H9 (cell line): ENCODE results near the gene CDH18. TPM values are rescaled to one million over a fixed set of nuclear protein-coding genes. Genes with fewer than 3 reads are reported as not detected.

ENCODE experiments used
- DNase-seq: peaks from one replicate; pipeline ENCODE4 v3.0.0-alpha.2; 2017
- H2AFZ ChIP-seq: one replicate; pipeline ENCODE4 v1.6.1; 2013; ENCODE audit warnings: mild to moderate bottlenecking, low read length, control low read depth, moderate library complexity
- H2AK5ac ChIP-seq: 2 replicates; pipeline ENCODE4 v1.6.1; 2013; ENCODE audit warnings: low read length, control low read depth, mixed read lengths; ENCODE audit not compliant: insufficient read length
- H2BK120ac ChIP-seq: one replicate; pipeline ENCODE4 v1.6.1; 2013; ENCODE audit warnings: low read depth, mild to moderate bottlenecking, low read length, control low read depth, inconsistent platforms; ENCODE audit not compliant: poor library complexity, severe bottlenecking
- H2BK12ac ChIP-seq: 2 replicates; pipeline ENCODE4 v1.6.1; 2013; ENCODE audit warnings: low read length, control low read depth, mixed read lengths, low read depth; ENCODE audit not compliant: insufficient read length
- H2BK15ac ChIP-seq: 2 replicates; pipeline ENCODE4 v1.6.1; 2013; ENCODE audit warnings: low read depth, low read length, control low read depth
- H2BK20ac ChIP-seq: one replicate; pipeline ENCODE4 v1.6.1; 2013; ENCODE audit warnings: low read depth, mild to moderate bottlenecking, low read length, control low read depth, inconsistent platforms; ENCODE audit not compliant: poor library complexity, severe bottlenecking
- H2BK5ac ChIP-seq: 2 replicates; pipeline ENCODE4 v1.6.1; 2013; ENCODE audit warnings: low read length, control low read depth, mixed read lengths; ENCODE audit not compliant: insufficient read length
- H3K14ac ChIP-seq: 2 replicates; pipeline ENCODE4 v1.6.1; 2013; ENCODE audit warnings: low read length, control low read depth; ENCODE audit not compliant: insufficient read depth
- H3K18ac ChIP-seq: 2 replicates; pipeline ENCODE4 v1.6.1; 2013; ENCODE audit warnings: low read depth, mild to moderate bottlenecking, mixed read lengths, low read length, control low read depth; ENCODE audit not compliant: insufficient read length
- H3K23ac ChIP-seq: 2 replicates; pipeline ENCODE4 v1.6.1; 2013; ENCODE audit warnings: low read length, control low read depth, mixed read lengths, low read depth; ENCODE audit not compliant: insufficient read length
- H3K23me2 ChIP-seq: 2 replicates; pipeline ENCODE4 v1.6.1; 2013; ENCODE audit warnings: low read depth, mild to moderate bottlenecking, mixed read lengths, low read length, control low read depth; ENCODE audit not compliant: insufficient read length, poor library complexity, severe bottlenecking
- H3K27ac ChIP-seq: 2 replicates; pipeline ENCODE4 v1.5.1; 2013; ENCODE audit warnings: low read length, control low read depth, mixed read lengths, low read depth; ENCODE audit not compliant: insufficient read length
- H3K27me3 ChIP-seq: 2 replicates; pipeline ENCODE4 v1.6.1; 2013; ENCODE audit warnings: low read length, control low read depth, inconsistent platforms; ENCODE audit not compliant: insufficient read depth
- H3K4ac ChIP-seq: 2 replicates; pipeline ENCODE4 v1.6.1; 2013; ENCODE audit warnings: low read depth, mild to moderate bottlenecking, control low read depth, inconsistent platforms, low read length, moderate library complexity
- H3K4me1 ChIP-seq: 2 replicates; pipeline ENCODE4 v1.6.1; 2013; ENCODE audit warnings: low read length, control low read depth, inconsistent platforms; ENCODE audit not compliant: insufficient read depth
- H3K4me2 ChIP-seq: 2 replicates; pipeline ENCODE4 v1.6.1; 2013; ENCODE audit warnings: low read length, control low read depth, mixed read lengths; ENCODE audit not compliant: insufficient read length, insufficient read depth
- H3K56ac ChIP-seq: 2 replicates; pipeline ENCODE4 v1.6.1; 2013; ENCODE audit warnings: low read depth, mild to moderate bottlenecking, mixed read lengths, low read length, control low read depth; ENCODE audit not compliant: insufficient read length
- H3K79me1 ChIP-seq: 2 replicates; pipeline ENCODE4 v1.6.1; 2013; ENCODE audit warnings: low read depth, mild to moderate bottlenecking, moderate library complexity, low read length, control low read depth, inconsistent platforms; ENCODE audit not compliant: insufficient read depth, poor library complexity, severe bottlenecking
- H3K79me2 ChIP-seq: 2 replicates; pipeline ENCODE4 v1.6.1; 2013; ENCODE audit warnings: low read length, control low read depth, inconsistent platforms; ENCODE audit not compliant: insufficient read depth
- H3K9ac ChIP-seq: 2 replicates; pipeline ENCODE4 v1.6.1; 2013; ENCODE audit warnings: low read length, control low read depth, mixed read lengths; ENCODE audit not compliant: insufficient read length; ENCODE audit errors: extremely low read depth
- H3K9me3 ChIP-seq: one replicate; pipeline ENCODE4 v1.6.1; 2013; ENCODE audit warnings: low read depth, low read length, inconsistent platforms; ENCODE audit not compliant: control insufficient read depth
- H3T11ph ChIP-seq: one replicate; pipeline ENCODE4 v1.6.1; 2013; ENCODE audit warnings: mild to moderate bottlenecking, low read length, control low read depth, inconsistent platforms
- H4K20me1 ChIP-seq: one replicate; pipeline ENCODE4 v1.6.1; 2013; ENCODE audit not compliant: control insufficient read depth, insufficient read length, insufficient read depth
- H4K5ac ChIP-seq: 2 replicates; pipeline ENCODE4 v1.6.1; 2013; ENCODE audit warnings: low read depth, mild to moderate bottlenecking, mixed read lengths, low read length, control low read depth; ENCODE audit not compliant: insufficient read length
- H4K8ac ChIP-seq: replicated peaks from 2 replicates; pipeline ENCODE4 v1.6.1; 2013; ENCODE audit warnings: low read length, control low read depth, mixed read lengths, low read depth; ENCODE audit not compliant: insufficient read length
- H4K91ac ChIP-seq: 2 replicates; pipeline ENCODE4 v1.6.1; 2013; ENCODE audit warnings: low read depth, mild to moderate bottlenecking, moderate library complexity, mixed read lengths, low read length, control low read depth; ENCODE audit not compliant: insufficient read length
- H3K27ac Mint-ChIP-seq, 3 experiments: 2 replicates in 2 of 3; 3 replicates in 1 of 3; pipeline ENCODE4 v1.8.0; 2020 to 2021; ENCODE audit warnings: mixed read lengths in 3 of 3, mild to moderate bottlenecking in 1 of 3, moderate library complexity in 1 of 3
- H3K27me3 Mint-ChIP-seq: 2 replicates; pipeline ENCODE4 v1.8.0; 2021; ENCODE audit warnings: low read depth, mild to moderate bottlenecking, moderate library complexity, mixed read lengths
- H3K36me3 Mint-ChIP-seq, 3 experiments: 2 replicates in 2 of 3; 3 replicates in 1 of 3; pipeline ENCODE4 v1.8.0; 2020 to 2021; ENCODE audit warnings: low read depth in 3 of 3, mixed read lengths in 3 of 3; ENCODE audit not compliant: insufficient read depth in 1 of 3
- H3K4me1 Mint-ChIP-seq, 2 experiments: 2 replicates each; pipeline ENCODE4 v1.8.0; 2020; ENCODE audit warnings: mixed read lengths in 2 of 2
- H3K4me3 Mint-ChIP-seq, 2 experiments: 2 replicates in 1 of 2; 3 replicates in 1 of 2; pipeline ENCODE4 v1.8.0; 2020 to 2021; ENCODE audit warnings: mild to moderate bottlenecking in 2 of 2, mixed read lengths in 2 of 2, moderate library complexity in 1 of 2
- H3K9me3 Mint-ChIP-seq, 2 experiments: 2 replicates in 1 of 2; 3 replicates in 1 of 2; pipeline ENCODE4 v1.8.0; 2020; ENCODE audit warnings: mild to moderate bottlenecking in 2 of 2, mixed read lengths in 2 of 2, moderate library complexity in 1 of 2
- WGBS: extraction: QIAGEN DNeasy Blood & Tissue Kit; methylation state at CpG from one replicate; pipeline ENCODE4 v1.1.7; 2013; ENCODE audit warnings: missing lambda C conversion rate, low lambda C conversion rate, mixed read lengths; ENCODE audit not compliant: insufficient read length; ENCODE audit errors: extremely low coverage; 5-methylcytosine and 5-hydroxymethylcytosine counted together
- total RNA-seq: library from RNA; stranded (reverse); gene quantifications from 2 replicates; pipeline ENCODE4 v1.2.1, GENCODE V29; 2021
- TF ChIP-seq, protein P1 (sequence below): fragments of 200-600 bp; sonication (generic); conservative IDR thresholded peaks from 3 replicates; pipeline ENCODE4 v1.8.0; 2021; ENCODE audit warnings: antibody characterized with exemption, mild to moderate bottlenecking

CDH18 gene
- total RNA-seq, 1 experiment from 2014 or later = not detected

DNA sequence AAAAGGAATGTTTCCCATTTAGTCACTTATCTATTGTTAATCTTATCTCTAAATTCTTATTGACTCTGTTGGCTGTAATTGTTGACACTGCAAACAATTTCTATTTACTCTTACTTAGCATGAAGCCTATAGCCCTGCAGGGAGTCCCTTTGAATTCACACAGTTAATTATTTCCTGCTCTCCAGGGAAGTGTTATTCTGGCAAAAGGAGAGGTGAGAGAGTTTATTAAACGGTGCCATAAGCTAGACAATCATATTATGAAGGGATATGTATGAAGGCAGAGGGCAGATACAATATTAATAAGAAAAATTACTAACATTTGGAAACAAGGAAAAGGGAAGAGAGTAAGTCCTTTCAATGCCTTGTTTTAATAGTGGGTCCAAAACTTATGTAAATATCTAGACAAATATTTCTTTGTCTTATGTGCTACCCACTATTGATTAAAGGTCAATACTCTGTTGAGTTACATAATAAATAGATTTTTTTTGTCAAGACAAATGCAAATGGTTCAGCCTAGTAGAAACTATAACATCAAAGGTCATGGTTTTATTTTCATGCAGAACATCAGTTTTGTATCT lies 107.1 kb downstream of the CDH18 start:
- Mint-ChIP-seq H3K27me3 (0 out of 2 replicates have a peak, but pooled peaks cover 3% of the 10 kb centered on the region), H3K27ac (no peak overlapping the region), H3K9me3 (no peaks in the 10 kb centered on the region), H3K4me1 (peaks cover 39 to 51% of the 10 kb centered on the region in 2 experiments), H3K36me3 (no peaks in the 10 kb centered on the region), H3K4me3 (peak overlapping the region in 1 of 2 experiments; percentile 36; a peak in 2 of 5 replicates)
- no peak overlapping the region for H2BK12ac ChIP-seq
- no peak overlapping the region for H4K91ac ChIP-seq
- no peaks in the 10 kb centered on the region for H3K79me2 ChIP-seq
- no peak overlapping the region for H3K4me2 ChIP-seq
- no peaks in the 10 kb centered on the region for H3K79me1 ChIP-seq
- no peaks in the 10 kb centered on the region; the same call in 1 of the 2 replicates for H3K27me3 ChIP-seq
- no peak overlapping the region for H3K27ac ChIP-seq
- no peaks in the 10 kb centered on the region for H3K9me3 ChIP-seq
- H2AK5ac ChIP-seq = no peak overlapping the region
- H3K4me1 ChIP-seq = no peaks in the 10 kb centered on the region; the same call in 1 of the 2 replicates
- H4K5ac ChIP-seq = no peak overlapping the region
- WGBS = no CpG with 5 or more reads among the region's 1 CpG
- no peak overlapping the region for H2AFZ ChIP-seq
- H2BK5ac ChIP-seq = no peak overlapping the region
- no peak overlapping the region for H3T11ph ChIP-seq
- TF ChIP-seq, protein P1, sequence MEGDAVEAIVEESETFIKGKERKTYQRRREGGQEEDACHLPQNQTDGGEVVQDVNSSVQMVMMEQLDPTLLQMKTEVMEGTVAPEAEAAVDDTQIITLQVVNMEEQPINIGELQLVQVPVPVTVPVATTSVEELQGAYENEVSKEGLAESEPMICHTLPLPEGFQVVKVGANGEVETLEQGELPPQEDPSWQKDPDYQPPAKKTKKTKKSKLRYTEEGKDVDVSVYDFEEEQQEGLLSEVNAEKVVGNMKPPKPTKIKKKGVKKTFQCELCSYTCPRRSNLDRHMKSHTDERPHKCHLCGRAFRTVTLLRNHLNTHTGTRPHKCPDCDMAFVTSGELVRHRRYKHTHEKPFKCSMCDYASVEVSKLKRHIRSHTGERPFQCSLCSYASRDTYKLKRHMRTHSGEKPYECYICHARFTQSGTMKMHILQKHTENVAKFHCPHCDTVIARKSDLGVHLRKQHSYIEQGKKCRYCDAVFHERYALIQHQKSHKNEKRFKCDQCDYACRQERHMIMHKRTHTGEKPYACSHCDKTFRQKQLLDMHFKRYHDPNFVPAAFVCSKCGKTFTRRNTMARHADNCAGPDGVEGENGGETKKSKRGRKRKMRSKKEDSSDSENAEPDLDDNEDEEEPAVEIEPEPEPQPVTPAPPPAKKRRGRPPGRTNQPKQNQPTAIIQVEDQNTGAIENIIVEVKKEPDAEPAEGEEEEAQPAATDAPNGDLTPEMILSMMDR = no peak
- no peak overlapping the region for H3K14ac ChIP-seq
- H3K9ac ChIP-seq = no peak overlapping the region
- DNase-seq = no peak
- no peak overlapping the region for H3K4ac ChIP-seq
- H2BK15ac ChIP-seq = no peak overlapping the region
- no peak overlapping the region for H4K8ac ChIP-seq
- no peak overlapping the region for H3K56ac ChIP-seq
- no peak overlapping the region for H2BK120ac ChIP-seq
- H3K18ac ChIP-seq = no peak overlapping the region
- no peak overlapping the region for H2BK20ac ChIP-seq
- H3K23ac ChIP-seq = no peak overlapping the region
- H3K23me2 ChIP-seq = no peaks in the 10 kb centered on the region
- H4K20me1 ChIP-seq = no peaks in the 10 kb centered on the region
